ENCODE data around the gene PHC2. TPM values are rescaled to one million over a fixed set of nuclear protein-coding genes. Genes with fewer than 3 reads are reported as not detected.

The PHC2 gene
- total and polyA plus RNA-seq, 2 of the 13 experiments (the other 11 are each of a cell fraction or from before 2014, with no cell fraction given) = 52.5 to 84.9 TPM

DNA sequence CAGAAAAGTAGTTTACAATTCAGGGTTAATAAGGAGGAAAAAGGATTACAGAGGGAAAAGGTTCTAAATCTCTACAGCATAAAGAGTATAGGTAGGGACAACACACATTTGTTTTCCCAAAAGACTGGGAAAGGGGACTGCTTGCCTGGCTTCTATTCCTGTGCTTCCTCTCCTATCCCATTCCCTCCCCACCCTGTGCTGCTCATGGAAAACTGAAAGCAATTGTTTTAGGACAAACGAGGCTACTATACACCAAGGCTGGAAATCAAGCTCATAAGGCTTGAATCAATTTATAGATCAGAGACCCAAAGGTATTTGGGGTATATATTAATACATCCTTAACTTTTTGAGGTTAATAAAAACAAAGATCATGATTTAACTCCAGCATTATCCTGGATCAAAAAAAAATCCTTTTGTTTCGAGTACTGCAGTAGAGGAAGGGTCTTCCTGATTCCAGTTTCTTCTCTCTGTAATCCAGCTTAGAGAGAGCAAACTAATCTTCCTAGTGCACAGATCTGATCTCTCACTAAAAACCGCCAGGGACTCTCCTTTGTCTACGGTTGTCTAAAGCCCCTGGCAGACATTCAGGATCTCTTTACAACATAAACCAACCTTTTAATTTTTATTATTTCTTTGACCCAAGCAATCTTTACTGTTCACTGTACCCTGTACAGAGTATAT lies 72.6 kb downstream of the PHC2 start (continued):
- TF ChIP-seq, protein P1, sequence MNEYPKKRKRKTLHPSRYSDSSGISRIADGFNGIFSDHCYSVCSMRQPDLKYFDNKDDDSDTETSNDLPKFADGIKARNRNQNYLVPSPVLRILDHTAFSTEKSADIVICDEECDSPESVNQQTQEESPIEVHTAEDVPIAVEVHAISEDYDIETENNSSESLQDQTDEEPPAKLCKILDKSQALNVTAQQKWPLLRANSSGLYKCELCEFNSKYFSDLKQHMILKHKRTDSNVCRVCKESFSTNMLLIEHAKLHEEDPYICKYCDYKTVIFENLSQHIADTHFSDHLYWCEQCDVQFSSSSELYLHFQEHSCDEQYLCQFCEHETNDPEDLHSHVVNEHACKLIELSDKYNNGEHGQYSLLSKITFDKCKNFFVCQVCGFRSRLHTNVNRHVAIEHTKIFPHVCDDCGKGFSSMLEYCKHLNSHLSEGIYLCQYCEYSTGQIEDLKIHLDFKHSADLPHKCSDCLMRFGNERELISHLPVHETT (CRISPR knock-in tag; conservative IDR thresholded peaks at IDR 0.05) = no peak
- no peak for TF ChIP-seq ZNF451 (CRISPR knock-in tag; IDR thresholded peaks at IDR 0.05)

DNA sequence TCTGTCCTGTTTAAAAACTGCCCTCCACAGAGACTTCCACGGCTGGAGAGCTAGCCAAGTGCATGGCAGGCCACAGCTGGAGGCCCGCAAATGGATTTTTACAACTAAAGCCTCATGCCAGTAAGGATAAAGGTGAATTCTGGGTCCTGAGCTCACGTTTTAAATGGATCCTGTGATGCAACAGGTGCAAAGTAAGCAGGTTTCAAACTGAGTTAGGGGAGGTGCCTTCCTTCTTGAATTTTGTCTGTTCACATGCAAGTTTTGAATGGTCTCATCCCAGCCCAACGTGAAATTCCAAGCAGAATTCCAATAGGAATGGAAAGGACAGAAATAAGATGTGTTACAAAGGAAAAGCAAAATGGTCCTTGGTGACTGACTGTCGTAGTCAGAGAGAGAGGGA lies 73.8 kb downstream of the PHC2 start:
- TF ChIP-seq CEBPB (IDR thresholded peaks at IDR 0.05; ENCODE audit: borderline replicate concordance, low read depth, low read length) = no peak
- TF ChIP-seq ZNF180 (CRISPR knock-in tag; IDR thresholded peaks at IDR 0.05; ENCODE audit: borderline replicate concordance, low read depth) = no peak
- no peak for TF ChIP-seq ASH2L (IDR thresholded peaks at IDR 0.05; ENCODE audit: insufficient read length, low read depth, low read length)
- no peak for TF ChIP-seq FOXO1 (CRISPR knock-in tag; IDR thresholded peaks at IDR 0.05)
- TF ChIP-seq ZNF674 (CRISPR knock-in tag; IDR thresholded peaks at IDR 0.05; ENCODE audit: low read depth) = no peak
- TF ChIP-seq ZFP41 (CRISPR knock-in tag; IDR thresholded peaks at IDR 0.05; ENCODE audit: borderline replicate concordance) = no peak
- TF ChIP-seq ZNF589 (CRISPR knock-in tag; conservative IDR thresholded peaks at IDR 0.05) = no peak
- TF ChIP-seq HNRNPH1 (optimal IDR thresholded peaks at IDR 0.05; ENCODE audit: low read depth, low read length) = no peak
- no peak for TF ChIP-seq ZNF331 (CRISPR knock-in tag; IDR thresholded peaks at IDR 0.05)
- TF ChIP-seq ZNF549 (CRISPR knock-in tag; IDR thresholded peaks at IDR 0.05) = no peak
- no peak for TF ChIP-seq ZKSCAN1 (IDR thresholded peaks at IDR 0.05; ENCODE audit: low read length)
- TF ChIP-seq, protein P2, sequence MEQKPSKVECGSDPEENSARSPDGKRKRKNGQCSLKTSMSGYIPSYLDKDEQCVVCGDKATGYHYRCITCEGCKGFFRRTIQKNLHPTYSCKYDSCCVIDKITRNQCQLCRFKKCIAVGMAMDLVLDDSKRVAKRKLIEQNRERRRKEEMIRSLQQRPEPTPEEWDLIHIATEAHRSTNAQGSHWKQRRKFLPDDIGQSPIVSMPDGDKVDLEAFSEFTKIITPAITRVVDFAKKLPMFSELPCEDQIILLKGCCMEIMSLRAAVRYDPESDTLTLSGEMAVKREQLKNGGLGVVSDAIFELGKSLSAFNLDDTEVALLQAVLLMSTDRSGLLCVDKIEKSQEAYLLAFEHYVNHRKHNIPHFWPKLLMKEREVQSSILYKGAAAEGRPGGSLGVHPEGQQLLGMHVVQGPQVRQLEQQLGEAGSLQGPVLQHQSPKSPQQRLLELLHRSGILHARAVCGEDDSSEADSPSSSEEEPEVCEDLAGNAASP (CRISPR knock-in tag; IDR thresholded peaks at IDR 0.05; ENCODE audit: borderline replicate concordance) = no peak
- TF ChIP-seq ZNF713 (CRISPR knock-in tag; IDR thresholded peaks at IDR 0.05) = no peak
- TF ChIP-seq ARNTL (CRISPR knock-in tag; IDR thresholded peaks at IDR 0.05) = no peak
- H2AFZ ChIP-seq (ENCODE audit: low read length) = no peak overlapping the region
- no peak overlapping the region for H3K27ac ChIP-seq (ENCODE audit: extremely low read length, insufficient read depth, low read length)
- in situ Hi-C loops (cut with HindIII; ENCODE audit: extremely low pct_ligation_motif_present, low pct_unique_long_range_greater_than_20kb) = no loop called here
- DNase-seq (ENCODE audit: low spot score) (no peak), ATAC-seq (no peak), FAIRE-seq (no peak)
- ChIA-PET CTCF (ENCODE audit: low intra/inter-chr PET ratio, low total read pairs) (no interaction called here), POLR2A (no interaction called here)
- H3K36me3 ChIP-seq (replicated peaks in 1 of 2; ENCODE audit: control insufficient read depth in 1 of 2, insufficient read depth in 2 of 2, low read length in 2 of 2) = no peaks in the 10 kb centered on the region
- no peaks in the 10 kb centered on the region for H3K79me2 ChIP-seq (ENCODE audit: insufficient read depth, low read length)
- H3K9ac ChIP-seq (ENCODE audit: insufficient read depth, low read depth, low read length) = no peak overlapping the region
- no peaks in the 10 kb centered on the region; a peak in 1 of 5 replicates for H3K27me3 ChIP-seq (ENCODE audit: control insufficient read depth in 1 of 2, insufficient read depth in 2 of 2, low read length in 2 of 2)
- 86% methylated on average over 5 of the region's 5 CpGs for WGBS (ENCODE audit: low lambda C conversion rate)
- H3K9me3 ChIP-seq (ENCODE audit: low read length) = no peaks in the 10 kb centered on the region
- peaks cover 15% of the 10 kb centered on the region for H3K4me1 ChIP-seq (ENCODE audit: insufficient read depth, low read length)
- no TSS peak for BruUV-seq (replicated peaks)
- no peaks in the 10 kb centered on the region for H4K20me1 ChIP-seq (ENCODE audit: insufficient read depth, low read length)
- H3K4me2 ChIP-seq (ENCODE audit: low read depth, low read length) = no peak overlapping the region
- intact Hi-C loops (cut with micrococcal nuclease; ENCODE audit: unreplicated experiment) = no loop called here
- no peak overlapping the region for H3K4me3 ChIP-seq (replicated peaks in 1 of 3; ENCODE audit: insufficient read depth in 1 of 3, low read depth in 2 of 3, low read length in 3 of 3)

Data from HepG2 (cell line).